C4-2B (cell line): Measurements from ENCODE around the gene SH2D6.

Experiments used
- CTCF ChIP-seq: fragments of 450-650 bp; conservative IDR thresholded peaks from 2 replicates; pipeline ENCODE4 v1.5.1; 2017; ENCODE audit warnings: mild to moderate bottlenecking
- ZFX ChIP-seq: fragments of 450-650 bp; IDR thresholded peaks from 2 replicates; pipeline ENCODE4 v1.6.1; 2017

- no peak for TF ChIP-seq CTCF
- peak; percentile 83; the same call in 1 of the 2 replicates for TF ChIP-seq ZFX
Measured at GRCh38 chr2:85418132-85419008, at the start of gene SH2D6.
